GM19043 (cell line): ENCODE measurements around the gene CBX2.
A peak's percentile ranks its signal among the peaks of the same experiment; 100 is the strongest.

Experiments
- ATAC-seq: cut with Tn5 transposase; IDR thresholded peaks from one replicate; pipeline ENCODE4 v1.9.1; 2021; ENCODE audit warnings: low read depth; ENCODE audit not compliant: unreplicated experiment

The CBX2 gene

GRCh38 chr17:79797492-79798298, 19.7 kb downstream of the CBX2 start:
- ATAC-seq: peak; percentile 16

- no peak for ATAC-seq
Observed at GRCh38 chr17:79798299-79799173, 20.6 kb downstream of the CBX2 start.

GRCh38 chr17:79799174-79799537, 21.2 kb downstream of the CBX2 start:
- no peak for ATAC-seq

- no peak for ATAC-seq
Observed at GRCh38 chr17:79799538-79800324, 21.8 kb downstream of the CBX2 start.

GRCh38 chr17:79800325-79801155, 22.6 kb downstream of the CBX2 start:
- no peak for ATAC-seq

GRCh38 chr17:79801156-79802038, 23.4 kb downstream of the CBX2 start:
- ATAC-seq: no peak

- ATAC-seq: no peak
Observed at GRCh38 chr17:79802039-79802735, 24.2 kb downstream of the CBX2 start.

- ATAC-seq: no peak
Observed at GRCh38 chr17:79802736-79803420, 24.9 kb downstream of the CBX2 start.

GRCh38 chr17:79803421-79803996, 25.6 kb downstream of the CBX2 start:
- no peak for ATAC-seq

GRCh38 chr17:79803997-79804855, 26.3 kb downstream of the CBX2 start:
- peak; percentile 46 for ATAC-seq

- no peak for ATAC-seq
Observed at GRCh38 chr17:79804856-79805696, 27.1 kb downstream of the CBX2 start.

GRCh38 chr17:79806446-79806760, 28.5 kb downstream of the CBX2 start:
- no peak for ATAC-seq

GRCh38 chr17:79806863-79807720, 29.1 kb downstream of the CBX2 start:
- no peak for ATAC-seq

- ATAC-seq: no peak
Observed at GRCh38 chr17:79808763-79809529, 31.0 kb downstream of the CBX2 start.
